GM23338 (cell line): ENCODE results near the gene ZFYVE21.

Source experiments
- CREB1 ChIP-seq: fragments of 250-450 bp; sonication (Bioruptor Pico); IDR thresholded peaks from 2 replicates; pipeline ENCODE4 v1.5.0; 2020; ENCODE audit warnings: low read depth, mild to moderate bottlenecking, moderate library complexity
- EZH2 ChIP-seq: fragments of 200-600 bp; sonication (generic); IDR thresholded peaks from one replicate; pipeline ENCODE4 v1.8.0; 2017; ENCODE audit warnings: antibody characterized with exemption, mild to moderate bottlenecking, low read depth; ENCODE audit not compliant: unreplicated experiment
- EZH2phosphoT487 ChIP-seq: fragments of 200-600 bp; sonication (generic); IDR thresholded peaks from one replicate; pipeline ENCODE4 v1.8.1; 2018; ENCODE audit warnings: antibody characterized with exemption; ENCODE audit not compliant: unreplicated experiment
- JUNB ChIP-seq: IDR thresholded peaks from one replicate; pipeline ENCODE4 v1.6.1; 2016; ENCODE audit warnings: antibody characterized with exemption; ENCODE audit not compliant: unreplicated experiment
- NANOG ChIP-seq: IDR thresholded peaks from 2 replicates; pipeline ENCODE4 v1.6.1; 2016; ENCODE audit warnings: antibody characterized with exemption, borderline replicate concordance
- POLR2AphosphoS5 ChIP-seq: IDR thresholded peaks from 2 replicates; pipeline ENCODE4 v1.6.1; 2016; ENCODE audit warnings: antibody characterized with exemption, low read depth
- REST ChIP-seq: IDR thresholded peaks from one replicate; pipeline ENCODE4 v1.6.1; 2018; ENCODE audit warnings: antibody characterized with exemption; ENCODE audit not compliant: unreplicated experiment
- STAT1 ChIP-seq: IDR thresholded peaks from one replicate; pipeline ENCODE4 v1.6.1; 2016; ENCODE audit warnings: antibody characterized with exemption; ENCODE audit not compliant: unreplicated experiment
- ZNF331 ChIP-seq: fragments of 250-450 bp; sonication (Bioruptor Pico); IDR thresholded peaks from 2 replicates; pipeline ENCODE4 v1.5.0; 2020; ENCODE audit warnings: low read depth, mild to moderate bottlenecking, moderate library complexity
- TF ChIP-seq, protein P1 (sequence below), 2 experiments: fragments of 200-600 bp in 1 of 2; sonication (generic) in 1 of 2; conservative IDR thresholded peaks; 2 replicates each; pipeline versions ENCODE4 v1.5.1 to v1.6.1; 2016 to 2017; ENCODE audit warnings: antibody characterized with exemption in 2 of 2, low read depth in 2 of 2, mild to moderate bottlenecking in 2 of 2, moderate library complexity in 1 of 2
- TF ChIP-seq, protein P2 (sequence below): IDR thresholded peaks from 2 replicates; pipeline ENCODE4 v1.6.1; 2016; ENCODE audit warnings: antibody characterized with exemption
- TF ChIP-seq, protein P3 (sequence below): fragments of 250-450 bp; sonication (Bioruptor Pico); IDR thresholded peaks from 2 replicates; pipeline ENCODE4 v1.5.0; 2020; ENCODE audit warnings: mild to moderate bottlenecking, moderate library complexity

DNA sequence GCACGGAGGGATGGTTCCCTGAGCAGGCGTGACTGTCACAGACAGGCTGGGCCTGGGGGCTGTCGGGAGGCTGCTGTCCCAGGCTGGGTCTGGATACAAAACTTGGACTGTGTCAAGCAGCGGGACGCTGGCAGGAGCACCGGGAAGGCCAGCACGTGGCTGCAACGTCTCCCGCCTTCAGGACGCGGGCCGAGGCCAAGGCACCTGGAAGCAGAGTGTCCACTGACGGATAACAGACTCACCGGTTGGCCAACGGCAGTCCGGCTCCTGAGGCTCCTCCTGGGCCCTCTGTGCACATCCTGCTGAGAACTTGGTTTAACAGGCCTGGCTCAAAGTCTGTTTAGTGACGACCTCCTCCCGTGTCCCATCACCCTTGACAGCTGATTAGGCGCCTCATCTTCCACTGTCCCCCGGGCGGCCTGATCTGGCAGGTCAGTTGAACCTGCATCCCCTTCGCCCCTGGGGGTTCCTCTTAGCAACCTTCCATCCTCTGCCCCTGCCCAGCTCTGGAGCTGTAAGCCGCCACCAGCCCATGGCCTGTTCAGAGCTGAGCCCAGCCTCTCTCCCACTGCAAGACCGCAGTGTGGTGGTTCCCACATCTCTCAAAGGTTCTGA lies 2.9 kb upstream of the ZFYVE21 start:
- TF ChIP-seq, protein P1, sequence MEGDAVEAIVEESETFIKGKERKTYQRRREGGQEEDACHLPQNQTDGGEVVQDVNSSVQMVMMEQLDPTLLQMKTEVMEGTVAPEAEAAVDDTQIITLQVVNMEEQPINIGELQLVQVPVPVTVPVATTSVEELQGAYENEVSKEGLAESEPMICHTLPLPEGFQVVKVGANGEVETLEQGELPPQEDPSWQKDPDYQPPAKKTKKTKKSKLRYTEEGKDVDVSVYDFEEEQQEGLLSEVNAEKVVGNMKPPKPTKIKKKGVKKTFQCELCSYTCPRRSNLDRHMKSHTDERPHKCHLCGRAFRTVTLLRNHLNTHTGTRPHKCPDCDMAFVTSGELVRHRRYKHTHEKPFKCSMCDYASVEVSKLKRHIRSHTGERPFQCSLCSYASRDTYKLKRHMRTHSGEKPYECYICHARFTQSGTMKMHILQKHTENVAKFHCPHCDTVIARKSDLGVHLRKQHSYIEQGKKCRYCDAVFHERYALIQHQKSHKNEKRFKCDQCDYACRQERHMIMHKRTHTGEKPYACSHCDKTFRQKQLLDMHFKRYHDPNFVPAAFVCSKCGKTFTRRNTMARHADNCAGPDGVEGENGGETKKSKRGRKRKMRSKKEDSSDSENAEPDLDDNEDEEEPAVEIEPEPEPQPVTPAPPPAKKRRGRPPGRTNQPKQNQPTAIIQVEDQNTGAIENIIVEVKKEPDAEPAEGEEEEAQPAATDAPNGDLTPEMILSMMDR (conservative IDR thresholded peaks at IDR 0.05; ENCODE audit: low read depth in 2 of 2), result no peak
- no peak for TF ChIP-seq EZH2phosphoT487
- no peak for TF ChIP-seq POLR2AphosphoS5
- no peak for TF ChIP-seq JUNB
- no peak for TF ChIP-seq EZH2
- no peak for TF ChIP-seq REST
- TF ChIP-seq, protein P2, sequence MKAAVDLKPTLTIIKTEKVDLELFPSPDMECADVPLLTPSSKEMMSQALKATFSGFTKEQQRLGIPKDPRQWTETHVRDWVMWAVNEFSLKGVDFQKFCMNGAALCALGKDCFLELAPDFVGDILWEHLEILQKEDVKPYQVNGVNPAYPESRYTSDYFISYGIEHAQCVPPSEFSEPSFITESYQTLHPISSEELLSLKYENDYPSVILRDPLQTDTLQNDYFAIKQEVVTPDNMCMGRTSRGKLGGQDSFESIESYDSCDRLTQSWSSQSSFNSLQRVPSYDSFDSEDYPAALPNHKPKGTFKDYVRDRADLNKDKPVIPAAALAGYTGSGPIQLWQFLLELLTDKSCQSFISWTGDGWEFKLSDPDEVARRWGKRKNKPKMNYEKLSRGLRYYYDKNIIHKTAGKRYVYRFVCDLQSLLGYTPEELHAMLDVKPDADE, result no peak
- no peak for TF ChIP-seq CREB1 (CRISPR knock-in tag)
- no peak for TF ChIP-seq NANOG
- TF ChIP-seq, protein P3, sequence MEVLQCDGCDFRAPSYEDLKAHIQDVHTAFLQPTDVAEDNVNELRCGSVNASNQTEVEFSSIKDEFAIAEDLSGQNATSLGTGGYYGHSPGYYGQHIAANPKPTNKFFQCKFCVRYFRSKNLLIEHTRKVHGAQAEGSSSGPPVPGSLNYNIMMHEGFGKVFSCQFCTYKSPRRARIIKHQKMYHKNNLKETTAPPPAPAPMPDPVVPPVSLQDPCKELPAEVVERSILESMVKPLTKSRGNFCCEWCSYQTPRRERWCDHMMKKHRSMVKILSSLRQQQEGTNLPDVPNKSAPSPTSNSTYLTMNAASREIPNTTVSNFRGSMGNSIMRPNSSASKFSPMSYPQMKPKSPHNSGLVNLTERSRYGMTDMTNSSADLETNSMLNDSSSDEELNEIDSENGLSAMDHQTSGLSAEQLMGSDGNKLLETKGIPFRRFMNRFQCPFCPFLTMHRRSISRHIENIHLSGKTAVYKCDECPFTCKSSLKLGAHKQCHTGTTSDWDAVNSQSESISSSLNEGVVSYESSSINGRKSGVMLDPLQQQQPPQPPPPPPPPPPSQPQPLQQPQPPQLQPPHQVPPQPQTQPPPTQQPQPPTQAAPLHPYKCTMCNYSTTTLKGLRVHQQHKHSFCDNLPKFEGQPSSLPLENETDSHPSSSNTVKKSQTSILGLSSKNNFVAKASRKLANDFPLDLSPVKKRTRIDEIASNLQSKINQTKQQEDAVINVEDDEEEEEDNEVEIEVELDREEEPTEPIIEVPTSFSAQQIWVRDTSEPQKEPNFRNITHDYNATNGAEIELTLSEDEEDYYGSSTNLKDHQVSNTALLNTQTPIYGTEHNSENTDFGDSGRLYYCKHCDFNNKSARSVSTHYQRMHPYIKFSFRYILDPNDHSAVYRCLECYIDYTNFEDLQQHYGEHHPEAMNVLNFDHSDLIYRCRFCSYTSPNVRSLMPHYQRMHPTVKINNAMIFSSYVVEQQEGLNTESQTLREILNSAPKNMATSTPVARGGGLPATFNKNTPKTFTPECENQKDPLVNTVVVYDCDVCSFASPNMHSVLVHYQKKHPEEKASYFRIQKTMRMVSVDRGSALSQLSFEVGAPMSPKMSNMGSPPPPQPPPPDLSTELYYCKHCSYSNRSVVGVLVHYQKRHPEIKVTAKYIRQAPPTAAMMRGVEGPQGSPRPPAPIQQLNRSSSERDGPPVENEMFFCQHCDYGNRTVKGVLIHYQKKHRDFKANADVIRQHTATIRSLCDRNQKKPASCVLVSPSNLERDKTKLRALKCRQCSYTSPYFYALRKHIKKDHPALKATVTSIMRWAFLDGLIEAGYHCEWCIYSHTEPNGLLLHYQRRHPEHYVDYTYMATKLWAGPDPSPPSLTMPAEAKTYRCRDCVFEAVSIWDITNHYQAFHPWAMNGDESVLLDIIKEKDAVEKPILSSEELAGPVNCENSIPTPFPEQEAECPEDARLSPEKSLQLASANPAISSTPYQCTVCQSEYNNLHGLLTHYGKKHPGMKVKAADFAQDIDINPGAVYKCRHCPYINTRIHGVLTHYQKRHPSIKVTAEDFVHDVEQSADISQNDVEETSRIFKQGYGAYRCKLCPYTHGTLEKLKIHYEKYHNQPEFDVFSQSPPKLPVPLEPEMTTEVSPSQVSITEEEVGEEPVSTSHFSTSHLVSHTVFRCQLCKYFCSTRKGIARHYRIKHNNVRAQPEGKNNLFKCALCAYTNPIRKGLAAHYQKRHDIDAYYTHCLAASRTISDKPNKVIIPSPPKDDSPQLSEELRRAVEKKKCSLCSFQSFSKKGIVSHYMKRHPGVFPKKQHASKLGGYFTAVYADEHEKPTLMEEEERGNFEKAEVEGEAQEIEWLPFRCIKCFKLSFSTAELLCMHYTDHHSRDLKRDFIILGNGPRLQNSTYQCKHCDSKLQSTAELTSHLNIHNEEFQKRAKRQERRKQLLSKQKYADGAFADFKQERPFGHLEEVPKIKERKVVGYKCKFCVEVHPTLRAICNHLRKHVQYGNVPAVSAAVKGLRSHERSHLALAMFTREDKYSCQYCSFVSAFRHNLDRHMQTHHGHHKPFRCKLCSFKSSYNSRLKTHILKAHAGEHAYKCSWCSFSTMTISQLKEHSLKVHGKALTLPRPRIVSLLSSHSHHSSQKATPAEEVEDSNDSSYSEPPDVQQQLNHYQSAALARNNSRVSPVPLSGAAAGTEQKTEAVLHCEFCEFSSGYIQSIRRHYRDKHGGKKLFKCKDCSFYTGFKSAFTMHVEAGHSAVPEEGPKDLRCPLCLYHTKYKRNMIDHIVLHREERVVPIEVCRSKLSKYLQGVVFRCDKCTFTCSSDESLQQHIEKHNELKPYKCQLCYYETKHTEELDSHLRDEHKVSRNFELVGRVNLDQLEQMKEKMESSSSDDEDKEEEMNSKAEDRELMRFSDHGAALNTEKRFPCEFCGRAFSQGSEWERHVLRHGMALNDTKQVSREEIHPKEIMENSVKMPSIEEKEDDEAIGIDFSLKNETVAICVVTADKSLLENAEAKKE (CRISPR knock-in tag), result no peak
- TF ChIP-seq STAT1, result no peak
- TF ChIP-seq ZNF331, result no peak
